HepG2 (cell line): Measurements from ENCODE around the gene LZTR1. TPM values are rescaled to one million over a fixed set of nuclear protein-coding genes. Genes with fewer than 3 reads are reported as not detected.

ENCODE experiments used
- JARID2 ChIP-seq: sonication (generic); formaldehyde crosslinking; IDR thresholded peaks from 2 replicates; pipeline ENCODE4 v1.8.1; 2023; ENCODE audit warnings: missing genetic modification reagents, inconsistent platforms; ENCODE audit not compliant: insufficient replicate concordance
- MBD4 ChIP-seq: IDR thresholded peaks from 2 replicates; pipeline ENCODE4 v1.6.1; 2012; ENCODE audit warnings: low read length, inconsistent platforms, borderline replicate concordance
- MEF2D ChIP-seq: sonication (generic); formaldehyde crosslinking; IDR thresholded peaks from 2 replicates; pipeline ENCODE4 v1.5.1; 2020; ENCODE audit warnings: mild to moderate bottlenecking, missing genetic modification reagents
- MXD4 ChIP-seq: IDR thresholded peaks from 2 replicates; pipeline ENCODE4 v1.6.1; 2016; ENCODE audit warnings: mild to moderate bottlenecking, missing biosample characterization, missing genetic modification reagents
- NPAS2 ChIP-seq: sonication (generic); formaldehyde crosslinking; IDR thresholded peaks from 2 replicates; pipeline ENCODE4 v1.8.0; 2022; ENCODE audit warnings: mild to moderate bottlenecking, missing genetic modification reagents, borderline replicate concordance
- PHF21A ChIP-seq: sonication (generic); formaldehyde crosslinking; IDR thresholded peaks from 2 replicates; pipeline ENCODE4 v1.5.0; 2020; ENCODE audit warnings: mild to moderate bottlenecking, missing genetic modification reagents
- RFX1 ChIP-seq: fragments of 450-650 bp; IDR thresholded peaks from 2 replicates; pipeline ENCODE4 v1.6.1; 2017
- SAP130 ChIP-seq: IDR thresholded peaks from 2 replicates; pipeline ENCODE4 v1.6.1; 2016; ENCODE audit warnings: low read depth
- SRSF9 ChIP-seq: fragments of 200-400 bp; formaldehyde crosslinking; IDR thresholded peaks from 2 replicates; pipeline ENCODE4 v1.6.1; 2018; ENCODE audit warnings: borderline replicate concordance, mild to moderate bottlenecking, low read depth, low read length; ENCODE audit not compliant: insufficient read depth, poor library complexity, severe bottlenecking
- THAP11 ChIP-seq: IDR thresholded peaks from 2 replicates; pipeline ENCODE4 v1.6.1; 2016; ENCODE audit warnings: missing biosample characterization, missing genetic modification reagents
- ZC3H13 ChIP-seq: sonication (generic); formaldehyde crosslinking; IDR thresholded peaks from 2 replicates; pipeline ENCODE4 v1.8.1; 2023; ENCODE audit warnings: mild to moderate bottlenecking, missing genetic modification reagents, moderate library complexity
- ZNF136 ChIP-seq: sonication (generic); formaldehyde crosslinking; IDR thresholded peaks from 2 replicates; pipeline ENCODE4 v1.8.1; 2022; ENCODE audit warnings: low read depth, mild to moderate bottlenecking, moderate library complexity, missing genetic modification reagents
- ZNF138 ChIP-seq: sonication (generic); formaldehyde crosslinking; IDR thresholded peaks from 2 replicates; pipeline ENCODE4 v1.5.0; 2020; ENCODE audit warnings: mild to moderate bottlenecking, low read depth, missing genetic modification reagents
- ZNF558 ChIP-seq: sonication (generic); formaldehyde crosslinking; IDR thresholded peaks from 2 replicates; pipeline ENCODE4 v1.9.0; 2022; ENCODE audit warnings: mild to moderate bottlenecking, missing genetic modification reagents, borderline replicate concordance
- ZNF724P ChIP-seq: sonication (generic); formaldehyde crosslinking; IDR thresholded peaks from 2 replicates; pipeline ENCODE4 v1.8.0; 2022; ENCODE audit warnings: missing genetic modification reagents, borderline replicate concordance
- ZSCAN22 ChIP-seq: sonication (generic); formaldehyde crosslinking; IDR thresholded peaks from 2 replicates; pipeline ENCODE4 v1.4.0; 2020; ENCODE audit warnings: mild to moderate bottlenecking, missing genetic modification reagents
- polyA plus RNA-seq, 8 experiments: library from polyadenylated mRNA; depleted of rRNA in 3 of 8; stranded (reverse) in 7 of 8; unstranded in 1 of 8; fragments of >200 nt; fragmentation: Illumina TruSeq in 4 of 8; extraction: Trizol in 4 of 8; gene quantifications; 2 replicates each; pipeline versions ENCODE4 v1.2.1 to v1.2.3, GENCODE V29; 2011 to 2016; ENCODE audit warnings: low read depth in 4 of 8, missing spikeins in 1 of 8, mixed read lengths in 1 of 8; ENCODE audit not compliant: insufficient read depth in 1 of 8
- total RNA-seq, 5 experiments: library from RNA; depleted of rRNA; stranded (reverse); fragments of >200 nt; fragmentation: Illumina TruSeq; extraction: Trizol; gene quantifications; 2 replicates each; pipeline ENCODE4 v1.2.3, GENCODE V29; 2016; ENCODE audit warnings: low read depth in 1 of 5
- TF ChIP-seq, protein P1 (sequence below): sonication (generic); formaldehyde crosslinking; IDR thresholded peaks from 2 replicates; pipeline ENCODE4 v1.4.0; 2020; ENCODE audit warnings: missing genetic modification reagents
- TF ChIP-seq, protein P2 (sequence below), 2 experiments: sonication (generic) in 1 of 2; formaldehyde crosslinking in 1 of 2; IDR thresholded peaks; 2 replicates each; pipeline versions ENCODE4 v1.4.0 to v1.6.1; 2018 to 2020; ENCODE audit warnings: missing genetic modification reagents in 2 of 2, borderline replicate concordance in 1 of 2, low read depth in 1 of 2, mild to moderate bottlenecking in 1 of 2, missing biosample characterization in 1 of 2
- TF ChIP-seq, protein P3 (sequence below): sonication (generic); formaldehyde crosslinking; IDR thresholded peaks from 2 replicates; pipeline ENCODE4 v1.4.0; 2020; ENCODE audit warnings: missing genetic modification reagents

Gene LZTR1
- total and polyA plus RNA-seq, 2 of the 13 experiments (the other 11 are each of a cell fraction or from before 2014, with no cell fraction given), result 21.8 to 22.4 TPM

DNA sequence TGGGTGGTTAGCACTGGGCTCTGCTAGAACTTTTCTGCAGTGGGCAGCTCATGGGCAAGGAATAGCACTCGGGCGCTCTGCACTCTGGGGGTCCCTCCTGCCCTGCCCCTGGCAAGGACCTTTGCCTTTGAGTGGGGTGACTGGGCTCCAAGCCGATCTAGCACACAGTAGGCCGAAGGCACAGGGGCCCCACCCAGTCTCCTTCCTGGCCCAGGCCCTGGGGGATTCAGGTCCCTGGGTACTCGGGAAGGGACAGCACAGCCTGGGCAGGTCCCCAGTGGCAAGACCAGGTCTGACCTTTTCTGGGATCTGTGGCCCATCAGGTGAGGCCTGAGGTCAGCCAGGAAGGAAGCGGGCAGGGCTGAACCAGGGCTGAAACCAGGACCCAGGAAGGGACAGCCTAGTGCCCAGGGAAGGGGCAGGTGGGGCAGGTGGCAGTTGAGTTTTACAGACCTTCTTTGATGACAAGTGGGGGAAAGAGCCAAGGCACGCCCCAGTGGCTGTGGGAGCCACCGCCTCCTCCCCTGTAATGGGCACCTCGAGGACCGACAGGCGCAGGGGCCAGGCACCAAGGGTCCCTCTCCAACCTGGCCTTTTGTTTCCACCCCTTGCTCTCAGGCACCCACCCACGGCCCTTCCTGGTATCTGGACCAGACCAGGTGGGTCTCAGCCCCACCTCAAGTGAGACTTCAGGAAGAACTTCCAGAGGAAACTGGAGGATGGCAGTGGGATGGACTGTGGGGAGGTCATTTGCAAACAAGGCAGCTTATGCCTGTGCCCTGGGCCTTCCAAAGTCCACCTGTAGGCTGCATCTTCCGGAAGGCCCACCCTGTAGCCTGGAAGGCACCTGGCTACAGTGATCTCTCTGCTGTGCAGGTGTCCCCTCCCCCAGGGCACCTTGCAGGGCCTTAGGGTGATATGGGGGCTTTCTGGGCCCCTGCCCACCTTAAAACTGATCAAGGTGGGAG, 15.9 kb upstream of the LZTR1 start (continued):
- TF ChIP-seq, protein P1, sequence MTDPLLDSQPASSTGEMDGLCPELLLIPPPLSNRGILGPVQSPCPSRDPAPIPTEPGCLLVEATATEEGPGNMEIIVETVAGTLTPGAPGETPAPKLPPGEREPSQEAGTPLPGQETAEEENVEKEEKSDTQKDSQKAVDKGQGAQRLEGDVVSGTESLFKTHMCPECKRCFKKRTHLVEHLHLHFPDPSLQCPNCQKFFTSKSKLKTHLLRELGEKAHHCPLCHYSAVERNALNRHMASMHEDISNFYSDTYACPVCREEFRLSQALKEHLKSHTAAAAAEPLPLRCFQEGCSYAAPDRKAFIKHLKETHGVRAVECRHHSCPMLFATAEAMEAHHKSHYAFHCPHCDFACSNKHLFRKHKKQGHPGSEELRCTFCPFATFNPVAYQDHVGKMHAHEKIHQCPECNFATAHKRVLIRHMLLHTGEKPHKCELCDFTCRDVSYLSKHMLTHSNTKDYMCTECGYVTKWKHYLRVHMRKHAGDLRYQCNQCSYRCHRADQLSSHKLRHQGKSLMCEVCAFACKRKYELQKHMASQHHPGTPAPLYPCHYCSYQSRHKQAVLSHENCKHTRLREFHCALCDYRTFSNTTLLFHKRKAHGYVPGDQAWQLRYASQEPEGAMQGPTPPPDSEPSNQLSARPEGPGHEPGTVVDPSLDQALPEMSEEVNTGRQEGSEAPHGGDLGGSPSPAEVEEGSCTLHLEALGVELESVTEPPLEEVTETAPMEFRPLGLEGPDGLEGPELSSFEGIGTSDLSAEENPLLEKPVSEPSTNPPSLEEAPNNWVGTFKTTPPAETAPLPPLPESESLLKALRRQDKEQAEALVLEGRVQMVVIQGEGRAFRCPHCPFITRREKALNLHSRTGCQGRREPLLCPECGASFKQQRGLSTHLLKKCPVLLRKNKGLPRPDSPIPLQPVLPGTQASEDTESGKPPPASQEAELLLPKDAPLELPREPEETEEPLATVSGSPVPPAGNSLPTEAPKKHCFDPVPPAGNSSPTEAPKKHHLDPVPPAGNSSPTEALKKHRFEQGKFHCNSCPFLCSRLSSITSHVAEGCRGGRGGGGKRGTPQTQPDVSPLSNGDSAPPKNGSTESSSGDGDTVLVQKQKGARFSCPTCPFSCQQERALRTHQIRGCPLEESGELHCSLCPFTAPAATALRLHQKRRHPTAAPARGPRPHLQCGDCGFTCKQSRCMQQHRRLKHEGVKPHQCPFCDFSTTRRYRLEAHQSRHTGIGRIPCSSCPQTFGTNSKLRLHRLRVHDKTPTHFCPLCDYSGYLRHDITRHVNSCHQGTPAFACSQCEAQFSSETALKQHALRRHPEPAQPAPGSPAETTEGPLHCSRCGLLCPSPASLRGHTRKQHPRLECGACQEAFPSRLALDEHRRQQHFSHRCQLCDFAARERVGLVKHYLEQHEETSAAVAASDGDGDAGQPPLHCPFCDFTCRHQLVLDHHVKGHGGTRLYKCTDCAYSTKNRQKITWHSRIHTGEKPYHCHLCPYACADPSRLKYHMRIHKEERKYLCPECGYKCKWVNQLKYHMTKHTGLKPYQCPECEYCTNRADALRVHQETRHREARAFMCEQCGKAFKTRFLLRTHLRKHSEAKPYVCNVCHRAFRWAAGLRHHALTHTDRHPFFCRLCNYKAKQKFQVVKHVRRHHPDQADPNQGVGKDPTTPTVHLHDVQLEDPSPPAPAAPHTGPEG (CRISPR knock-in tag), result no peak
- TF ChIP-seq PHF21A (CRISPR knock-in tag) (no peak), SRSF9 (no peak), SAP130 (peak; percentile 33; the same call in 1 of the 2 replicates), MEF2D (no peak), ZNF136 (CRISPR knock-in tag) (no peak), MXD4 (CRISPR knock-in tag) (no peak), THAP11 (CRISPR knock-in tag) (no peak), ZNF558 (CRISPR knock-in tag) (no peak), RFX1 (no peak), MBD4 (no peak), ZSCAN22 (CRISPR knock-in tag) (no peak), NPAS2 (no peak), ZC3H13 (CRISPR knock-in tag) (no peak), ZNF724P (CRISPR knock-in tag) (no peak), ZNF138 (CRISPR knock-in tag) (no peak), JARID2 (no peak)
- TF ChIP-seq, protein P2, sequence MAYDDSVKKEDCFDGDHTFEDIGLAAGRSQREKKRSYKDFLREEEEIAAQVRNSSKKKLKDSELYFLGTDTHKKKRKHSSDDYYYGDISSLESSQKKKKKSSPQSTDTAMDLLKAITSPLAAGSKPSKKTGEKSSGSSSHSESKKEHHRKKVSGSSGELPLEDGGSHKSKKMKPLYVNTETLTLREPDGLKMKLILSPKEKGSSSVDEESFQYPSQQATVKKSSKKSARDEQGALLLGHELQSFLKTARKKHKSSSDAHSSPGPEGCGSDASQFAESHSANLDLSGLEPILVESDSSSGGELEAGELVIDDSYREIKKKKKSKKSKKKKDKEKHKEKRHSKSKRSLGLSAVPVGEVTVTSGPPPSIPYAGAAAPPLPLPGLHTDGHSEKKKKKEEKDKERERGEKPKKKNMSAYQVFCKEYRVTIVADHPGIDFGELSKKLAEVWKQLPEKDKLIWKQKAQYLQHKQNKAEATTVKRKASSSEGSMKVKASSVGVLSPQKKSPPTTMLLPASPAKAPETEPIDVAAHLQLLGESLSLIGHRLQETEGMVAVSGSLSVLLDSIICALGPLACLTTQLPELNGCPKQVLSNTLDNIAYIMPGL (CRISPR knock-in tag; IDR thresholded peaks at IDR 0.05; ENCODE audit: borderline replicate concordance in 1 of 2, low read depth in 1 of 2), result no peak
- TF ChIP-seq, protein P3, sequence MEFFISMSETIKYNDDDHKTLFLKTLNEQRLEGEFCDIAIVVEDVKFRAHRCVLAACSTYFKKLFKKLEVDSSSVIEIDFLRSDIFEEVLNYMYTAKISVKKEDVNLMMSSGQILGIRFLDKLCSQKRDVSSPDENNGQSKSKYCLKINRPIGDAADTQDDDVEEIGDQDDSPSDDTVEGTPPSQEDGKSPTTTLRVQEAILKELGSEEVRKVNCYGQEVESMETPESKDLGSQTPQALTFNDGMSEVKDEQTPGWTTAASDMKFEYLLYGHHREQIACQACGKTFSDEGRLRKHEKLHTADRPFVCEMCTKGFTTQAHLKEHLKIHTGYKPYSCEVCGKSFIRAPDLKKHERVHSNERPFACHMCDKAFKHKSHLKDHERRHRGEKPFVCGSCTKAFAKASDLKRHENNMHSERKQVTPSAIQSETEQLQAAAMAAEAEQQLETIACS (CRISPR knock-in tag), result no peak
